HepG2 (cell line): Measurements from ENCODE around the gene SBK2. TPM values are rescaled to one million over a fixed set of nuclear protein-coding genes. Genes with fewer than 3 reads are reported as not detected.

Source experiments
- ARNT ChIP-seq: fragments of 450-650 bp; IDR thresholded peaks from 2 replicates; pipeline ENCODE4 v1.6.1; 2017
- CC2D1A ChIP-seq: sonication (generic); formaldehyde crosslinking; IDR thresholded peaks from 2 replicates; pipeline ENCODE4 v1.8.1; 2023; ENCODE audit warnings: mild to moderate bottlenecking, missing genetic modification reagents
- FOXP1 ChIP-seq, 2 experiments: fragments of 450-650 bp in 1 of 2; IDR thresholded peaks; 2 replicates each; pipeline ENCODE4 v1.6.1; 2017 to 2018; ENCODE audit warnings: antibody characterized with exemption in 1 of 2
- GABPB1 ChIP-seq: IDR thresholded peaks from 2 replicates; pipeline ENCODE4 v1.6.1; 2016; ENCODE audit warnings: mild to moderate bottlenecking, missing genetic modification reagents, moderate library complexity, missing compliant biosample characterization
- HMGA1 ChIP-seq: sonication (generic); formaldehyde crosslinking; conservative IDR thresholded peaks from 2 replicates; pipeline ENCODE4 v1.4.0; 2020; ENCODE audit warnings: missing genetic modification reagents
- POLR2AphosphoS2 ChIP-seq: IDR thresholded peaks from 2 replicates; pipeline ENCODE4 v1.6.1; 2011; ENCODE audit warnings: low read depth, low read length, improper control_type of control experiment
- SAP130 ChIP-seq: IDR thresholded peaks from 2 replicates; pipeline ENCODE4 v1.6.1; 2016; ENCODE audit warnings: low read depth
- XBP1 ChIP-seq: sonication (generic); formaldehyde crosslinking; IDR thresholded peaks from 2 replicates; pipeline ENCODE4 v1.5.0; 2020; ENCODE audit warnings: missing genetic modification reagents
- ZMYM4 ChIP-seq: sonication (generic); formaldehyde crosslinking; IDR thresholded peaks from 2 replicates; pipeline ENCODE4 v1.8.1; 2023; ENCODE audit warnings: mild to moderate bottlenecking, missing genetic modification reagents
- ZNF253 ChIP-seq: sonication (generic); formaldehyde crosslinking; IDR thresholded peaks from 2 replicates; pipeline ENCODE4 v1.8.0; 2022; ENCODE audit warnings: mild to moderate bottlenecking, missing genetic modification reagents, borderline replicate concordance
- ZNF432 ChIP-seq: sonication (generic); formaldehyde crosslinking; IDR thresholded peaks from 2 replicates; pipeline ENCODE4 v1.5.0; 2020; ENCODE audit warnings: missing genetic modification reagents, mild to moderate bottlenecking, borderline replicate concordance
- ZNF678 ChIP-seq: sonication (generic); formaldehyde crosslinking; IDR thresholded peaks from 2 replicates; pipeline ENCODE4 v1.4.0; 2020; ENCODE audit warnings: mild to moderate bottlenecking, missing genetic modification reagents
- polyA plus RNA-seq, 8 experiments: library from polyadenylated mRNA; depleted of rRNA in 3 of 8; stranded (reverse) in 7 of 8; unstranded in 1 of 8; fragments of >200 nt; fragmentation: Illumina TruSeq in 4 of 8; extraction: Trizol in 4 of 8; gene quantifications; 2 replicates each; pipeline versions ENCODE4 v1.2.1 to v1.2.3, GENCODE V29; 2011 to 2016; ENCODE audit warnings: low read depth in 4 of 8, missing spikeins in 1 of 8, mixed read lengths in 1 of 8; ENCODE audit not compliant: insufficient read depth in 1 of 8
- total RNA-seq, 5 experiments: library from RNA; depleted of rRNA; stranded (reverse); fragments of >200 nt; fragmentation: Illumina TruSeq; extraction: Trizol; gene quantifications; 2 replicates each; pipeline ENCODE4 v1.2.3, GENCODE V29; 2016; ENCODE audit warnings: low read depth in 1 of 5
- TF ChIP-seq, protein P1 (sequence below): IDR thresholded peaks from 2 replicates; pipeline ENCODE4 v1.6.1; 2016; ENCODE audit warnings: low read depth, missing genetic modification reagents, missing compliant biosample characterization
- TF ChIP-seq, protein P2 (sequence below): sonication (generic); formaldehyde crosslinking; IDR thresholded peaks from 2 replicates; pipeline ENCODE4 v1.5.1; 2020; ENCODE audit warnings: mild to moderate bottlenecking, moderate library complexity, missing genetic modification reagents
- TF ChIP-seq, protein P3 (sequence below): sonication (generic); formaldehyde crosslinking; IDR thresholded peaks from 2 replicates; pipeline ENCODE4 v1.4.0; 2020; ENCODE audit warnings: missing genetic modification reagents
- TF ChIP-seq, protein P4 (sequence below): sonication (generic); formaldehyde crosslinking; IDR thresholded peaks from 2 replicates; pipeline ENCODE4 v1.9.0; 2022; ENCODE audit warnings: missing genetic modification reagents, mild to moderate bottlenecking, borderline replicate concordance

SBK2 gene
- total and polyA plus RNA-seq, 2 of the 13 experiments (the other 11 are each of a cell fraction or from before 2014, with no cell fraction given): 0.24 TPM; not detected in 1

DNA sequence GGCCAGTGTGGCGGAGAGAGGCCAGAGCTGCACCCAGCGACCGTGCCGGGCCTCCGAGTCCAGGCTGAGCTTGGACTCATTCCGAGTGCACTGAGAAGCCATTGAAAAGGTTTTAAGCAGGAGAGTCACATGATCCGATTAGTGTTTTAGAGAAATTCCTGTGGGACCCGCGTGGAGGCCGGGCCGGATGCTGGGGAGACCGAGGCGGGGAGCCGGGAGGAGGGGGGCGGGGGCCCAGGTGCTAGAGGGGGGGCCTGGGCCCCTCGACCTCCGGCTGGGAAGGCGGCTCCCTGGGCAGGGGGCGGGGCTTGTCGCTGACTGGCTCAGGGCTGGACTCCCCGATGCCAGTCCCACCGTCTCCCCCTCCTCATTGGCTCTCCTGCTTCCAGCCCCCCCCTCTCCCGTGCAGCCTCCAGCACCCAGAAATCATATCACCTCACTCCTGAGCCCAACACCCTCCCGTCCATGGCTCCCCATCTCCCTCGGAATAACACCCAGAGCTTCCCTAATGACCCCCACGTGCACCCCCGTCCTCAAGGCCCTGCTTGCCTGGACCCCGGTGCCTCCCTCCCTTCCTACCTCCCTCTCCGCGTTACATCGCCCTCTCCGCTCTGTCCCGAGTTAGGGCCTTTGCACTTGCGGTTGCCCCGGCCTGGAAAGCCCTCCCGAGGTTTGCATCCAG lies 48.9 kb upstream of the SBK2 start (continued):
- TF ChIP-seq, protein P1, sequence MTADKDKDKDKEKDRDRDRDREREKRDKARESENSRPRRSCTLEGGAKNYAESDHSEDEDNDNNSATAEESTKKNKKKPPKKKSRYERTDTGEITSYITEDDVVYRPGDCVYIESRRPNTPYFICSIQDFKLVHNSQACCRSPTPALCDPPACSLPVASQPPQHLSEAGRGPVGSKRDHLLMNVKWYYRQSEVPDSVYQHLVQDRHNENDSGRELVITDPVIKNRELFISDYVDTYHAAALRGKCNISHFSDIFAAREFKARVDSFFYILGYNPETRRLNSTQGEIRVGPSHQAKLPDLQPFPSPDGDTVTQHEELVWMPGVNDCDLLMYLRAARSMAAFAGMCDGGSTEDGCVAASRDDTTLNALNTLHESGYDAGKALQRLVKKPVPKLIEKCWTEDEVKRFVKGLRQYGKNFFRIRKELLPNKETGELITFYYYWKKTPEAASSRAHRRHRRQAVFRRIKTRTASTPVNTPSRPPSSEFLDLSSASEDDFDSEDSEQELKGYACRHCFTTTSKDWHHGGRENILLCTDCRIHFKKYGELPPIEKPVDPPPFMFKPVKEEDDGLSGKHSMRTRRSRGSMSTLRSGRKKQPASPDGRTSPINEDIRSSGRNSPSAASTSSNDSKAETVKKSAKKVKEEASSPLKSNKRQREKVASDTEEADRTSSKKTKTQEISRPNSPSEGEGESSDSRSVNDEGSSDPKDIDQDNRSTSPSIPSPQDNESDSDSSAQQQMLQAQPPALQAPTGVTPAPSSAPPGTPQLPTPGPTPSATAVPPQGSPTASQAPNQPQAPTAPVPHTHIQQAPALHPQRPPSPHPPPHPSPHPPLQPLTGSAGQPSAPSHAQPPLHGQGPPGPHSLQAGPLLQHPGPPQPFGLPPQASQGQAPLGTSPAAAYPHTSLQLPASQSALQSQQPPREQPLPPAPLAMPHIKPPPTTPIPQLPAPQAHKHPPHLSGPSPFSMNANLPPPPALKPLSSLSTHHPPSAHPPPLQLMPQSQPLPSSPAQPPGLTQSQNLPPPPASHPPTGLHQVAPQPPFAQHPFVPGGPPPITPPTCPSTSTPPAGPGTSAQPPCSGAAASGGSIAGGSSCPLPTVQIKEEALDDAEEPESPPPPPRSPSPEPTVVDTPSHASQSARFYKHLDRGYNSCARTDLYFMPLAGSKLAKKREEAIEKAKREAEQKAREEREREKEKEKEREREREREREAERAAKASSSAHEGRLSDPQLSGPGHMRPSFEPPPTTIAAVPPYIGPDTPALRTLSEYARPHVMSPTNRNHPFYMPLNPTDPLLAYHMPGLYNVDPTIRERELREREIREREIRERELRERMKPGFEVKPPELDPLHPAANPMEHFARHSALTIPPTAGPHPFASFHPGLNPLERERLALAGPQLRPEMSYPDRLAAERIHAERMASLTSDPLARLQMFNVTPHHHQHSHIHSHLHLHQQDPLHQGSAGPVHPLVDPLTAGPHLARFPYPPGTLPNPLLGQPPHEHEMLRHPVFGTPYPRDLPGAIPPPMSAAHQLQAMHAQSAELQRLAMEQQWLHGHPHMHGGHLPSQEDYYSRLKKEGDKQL (CRISPR knock-in tag): no peak
- TF ChIP-seq, protein P2, sequence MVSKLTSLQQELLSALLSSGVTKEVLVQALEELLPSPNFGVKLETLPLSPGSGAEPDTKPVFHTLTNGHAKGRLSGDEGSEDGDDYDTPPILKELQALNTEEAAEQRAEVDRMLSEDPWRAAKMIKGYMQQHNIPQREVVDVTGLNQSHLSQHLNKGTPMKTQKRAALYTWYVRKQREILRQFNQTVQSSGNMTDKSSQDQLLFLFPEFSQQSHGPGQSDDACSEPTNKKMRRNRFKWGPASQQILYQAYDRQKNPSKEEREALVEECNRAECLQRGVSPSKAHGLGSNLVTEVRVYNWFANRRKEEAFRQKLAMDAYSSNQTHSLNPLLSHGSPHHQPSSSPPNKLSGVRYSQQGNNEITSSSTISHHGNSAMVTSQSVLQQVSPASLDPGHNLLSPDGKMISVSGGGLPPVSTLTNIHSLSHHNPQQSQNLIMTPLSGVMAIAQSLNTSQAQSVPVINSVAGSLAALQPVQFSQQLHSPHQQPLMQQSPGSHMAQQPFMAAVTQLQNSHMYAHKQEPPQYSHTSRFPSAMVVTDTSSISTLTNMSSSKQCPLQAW (CRISPR knock-in tag): no peak
- no peak for TF ChIP-seq ZNF432 (CRISPR knock-in tag)
- TF ChIP-seq FOXP1 (IDR thresholded peaks at IDR 0.05): no peak
- TF ChIP-seq FOXP1 (CRISPR knock-in tag; IDR thresholded peaks at IDR 0.05): no peak
- TF ChIP-seq GABPB1: peak; percentile 92
- no peak for TF ChIP-seq CC2D1A (CRISPR knock-in tag)
- no peak for TF ChIP-seq ZNF678 (CRISPR knock-in tag)
- no peak for TF ChIP-seq ZNF253 (CRISPR knock-in tag)
- TF ChIP-seq, protein P3, sequence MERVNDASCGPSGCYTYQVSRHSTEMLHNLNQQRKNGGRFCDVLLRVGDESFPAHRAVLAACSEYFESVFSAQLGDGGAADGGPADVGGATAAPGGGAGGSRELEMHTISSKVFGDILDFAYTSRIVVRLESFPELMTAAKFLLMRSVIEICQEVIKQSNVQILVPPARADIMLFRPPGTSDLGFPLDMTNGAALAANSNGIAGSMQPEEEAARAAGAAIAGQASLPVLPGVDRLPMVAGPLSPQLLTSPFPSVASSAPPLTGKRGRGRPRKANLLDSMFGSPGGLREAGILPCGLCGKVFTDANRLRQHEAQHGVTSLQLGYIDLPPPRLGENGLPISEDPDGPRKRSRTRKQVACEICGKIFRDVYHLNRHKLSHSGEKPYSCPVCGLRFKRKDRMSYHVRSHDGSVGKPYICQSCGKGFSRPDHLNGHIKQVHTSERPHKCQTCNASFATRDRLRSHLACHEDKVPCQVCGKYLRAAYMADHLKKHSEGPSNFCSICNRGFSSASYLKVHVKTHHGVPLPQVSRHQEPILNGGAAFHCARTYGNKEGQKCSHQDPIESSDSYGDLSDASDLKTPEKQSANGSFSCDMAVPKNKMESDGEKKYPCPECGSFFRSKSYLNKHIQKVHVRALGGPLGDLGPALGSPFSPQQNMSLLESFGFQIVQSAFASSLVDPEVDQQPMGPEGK (CRISPR knock-in tag): peak; percentile 96
- no peak for TF ChIP-seq XBP1
- no peak for TF ChIP-seq POLR2AphosphoS2
- TF ChIP-seq, protein P4, sequence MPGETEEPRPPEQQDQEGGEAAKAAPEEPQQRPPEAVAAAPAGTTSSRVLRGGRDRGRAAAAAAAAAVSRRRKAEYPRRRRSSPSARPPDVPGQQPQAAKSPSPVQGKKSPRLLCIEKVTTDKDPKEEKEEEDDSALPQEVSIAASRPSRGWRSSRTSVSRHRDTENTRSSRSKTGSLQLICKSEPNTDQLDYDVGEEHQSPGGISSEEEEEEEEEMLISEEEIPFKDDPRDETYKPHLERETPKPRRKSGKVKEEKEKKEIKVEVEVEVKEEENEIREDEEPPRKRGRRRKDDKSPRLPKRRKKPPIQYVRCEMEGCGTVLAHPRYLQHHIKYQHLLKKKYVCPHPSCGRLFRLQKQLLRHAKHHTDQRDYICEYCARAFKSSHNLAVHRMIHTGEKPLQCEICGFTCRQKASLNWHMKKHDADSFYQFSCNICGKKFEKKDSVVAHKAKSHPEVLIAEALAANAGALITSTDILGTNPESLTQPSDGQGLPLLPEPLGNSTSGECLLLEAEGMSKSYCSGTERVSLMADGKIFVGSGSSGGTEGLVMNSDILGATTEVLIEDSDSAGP: peak; percentile 19; the same call in 1 of the 2 replicates
- TF ChIP-seq ARNT: no peak
- TF ChIP-seq HMGA1 (CRISPR knock-in tag): no peak
- peak; percentile 8; the same call in 1 of the 2 replicates for TF ChIP-seq SAP130 (CRISPR knock-in tag)
- TF ChIP-seq ZMYM4: no peak; the same call in 1 of the 2 replicates
